Mesendoderm (in vitro differentiated cells): ENCODE results near the gene TMEM141.
"Not testable (repeated sequence)": the region's sequence is repeated elsewhere in the genome, so short reads cannot be mapped to it uniquely, and the experiment has no call there.

ENCODE experiments used
- DNase-seq: peaks from one replicate; pipeline ENCODE4 v3.0.0; 2013
- H2AK5ac ChIP-seq: 2 replicates; pipeline ENCODE4 v1.6.1; 2013; ENCODE audit warnings: low read length, inconsistent platforms
- H2BK120ac ChIP-seq: 2 replicates; pipeline ENCODE4 v1.6.1; 2013; ENCODE audit warnings: low read depth, mild to moderate bottlenecking, low read length, moderate library complexity, mixed read lengths
- H2BK15ac ChIP-seq: replicated peaks from 2 replicates; pipeline ENCODE4 v1.6.1; 2013; ENCODE audit warnings: low read depth, mild to moderate bottlenecking, moderate library complexity
- H2BK5ac ChIP-seq: 2 replicates; pipeline ENCODE4 v1.6.1; 2013; ENCODE audit warnings: low read length, inconsistent platforms
- H3K18ac ChIP-seq: 2 replicates; pipeline ENCODE4 v1.6.1; 2013; ENCODE audit warnings: mild to moderate bottlenecking, low read length, mixed read lengths
- H3K23ac ChIP-seq: one replicate; pipeline ENCODE4 v1.6.1; 2013; ENCODE audit warnings: low read length
- H3K27ac ChIP-seq: 2 replicates; pipeline ENCODE4 v1.5.1; 2013; ENCODE audit warnings: low read depth, mild to moderate bottlenecking, inconsistent platforms, low read length, moderate library complexity
- H3K27me3 ChIP-seq: 2 replicates; pipeline ENCODE4 v1.6.1; 2013; ENCODE audit warnings: low read length, control low read depth, mild to moderate bottlenecking, inconsistent platforms; ENCODE audit not compliant: insufficient read depth, poor library complexity
- H3K36me3 ChIP-seq: 2 replicates; pipeline ENCODE4 v1.6.1; 2013; ENCODE audit warnings: low read length, inconsistent platforms; ENCODE audit not compliant: control insufficient read depth, insufficient read depth
- H3K4ac ChIP-seq: one replicate; pipeline ENCODE4 v1.6.1; 2013; ENCODE audit warnings: low read depth, mild to moderate bottlenecking, low read length, moderate library complexity
- H3K4me1 ChIP-seq: 2 replicates; pipeline ENCODE4 v1.6.1; 2013; ENCODE audit warnings: low read depth, low read length, inconsistent platforms; ENCODE audit not compliant: control insufficient read depth
- H3K4me2 ChIP-seq: 2 replicates; pipeline ENCODE4 v1.6.1; 2013; ENCODE audit warnings: low read length
- H3K4me3 ChIP-seq: 2 replicates; pipeline ENCODE4 v1.5.1; 2013; ENCODE audit warnings: mild to moderate bottlenecking, low read length
- H3K56ac ChIP-seq: one replicate; pipeline ENCODE4 v1.6.1; 2013; ENCODE audit warnings: low read length
- H3K79me1 ChIP-seq: 2 replicates; pipeline ENCODE4 v1.6.1; 2013; ENCODE audit warnings: low read length, inconsistent platforms
- H3K79me2 ChIP-seq: 2 replicates; pipeline ENCODE4 v1.6.1; 2013; ENCODE audit warnings: mild to moderate bottlenecking, low read length; ENCODE audit not compliant: control insufficient read depth, insufficient read depth
- H3K9ac ChIP-seq: 2 replicates; pipeline ENCODE4 v1.6.1; 2013; ENCODE audit warnings: low read length, inconsistent platforms
- H4K5ac ChIP-seq: one replicate; pipeline ENCODE4 v1.6.1; 2013; ENCODE audit warnings: low read length
- H4K8ac ChIP-seq: one replicate; pipeline ENCODE4 v1.6.1; 2013; ENCODE audit warnings: low read depth, mild to moderate bottlenecking, control low read depth, low read length, moderate library complexity
- WGBS: extraction: QIAGEN DNeasy Blood & Tissue Kit; methylation state at CpG from one replicate; pipeline ENCODE4 v1.1.7; 2013; ENCODE audit warnings: low lambda C conversion rate, missing lambda C conversion rate; ENCODE audit not compliant: insufficient coverage; ENCODE audit errors: extremely low coverage; 5-methylcytosine and 5-hydroxymethylcytosine counted together

TMEM141 gene

DNA sequence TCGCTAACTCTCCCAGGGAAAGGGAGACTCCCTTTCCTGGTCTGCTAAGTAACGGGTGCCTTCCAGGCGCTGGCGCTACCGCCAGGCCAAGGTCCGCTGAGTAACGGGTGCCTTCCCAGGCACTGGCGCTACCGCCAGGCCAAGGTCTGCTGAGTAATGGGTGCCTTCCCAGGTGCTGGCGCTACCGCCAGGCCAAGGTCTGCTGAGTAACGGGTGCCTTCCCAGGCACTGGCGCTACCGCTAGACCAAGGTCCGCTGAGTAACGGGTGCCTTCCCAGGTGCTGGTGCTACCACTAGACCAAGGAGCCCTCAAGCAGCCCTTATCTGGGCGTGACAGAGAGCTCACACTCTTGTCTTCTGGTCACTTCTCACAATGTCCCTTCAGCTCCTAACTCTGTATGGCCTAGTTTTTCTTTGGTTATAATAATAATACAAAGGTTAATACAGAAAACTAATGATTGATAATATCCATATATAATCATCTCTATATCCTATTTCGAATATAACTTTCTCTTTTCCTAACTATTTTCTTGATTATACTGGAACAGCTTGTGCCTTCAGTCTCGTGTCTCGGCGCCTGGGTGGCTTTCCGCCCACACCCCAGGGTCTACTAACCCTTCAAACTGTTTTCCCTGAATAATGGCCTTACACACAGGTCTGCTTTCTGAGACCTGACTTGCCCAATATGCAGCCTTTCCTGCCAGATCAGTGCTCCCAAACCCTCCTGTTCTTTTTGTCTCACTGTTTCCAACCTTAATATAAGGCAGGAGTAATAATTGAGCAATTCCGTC lies 5.4 kb upstream of the TMEM141 start:
- not testable (repeated sequence) for H3K36me3 ChIP-seq, H2AK5ac ChIP-seq, H3K27ac ChIP-seq, H3K27me3 ChIP-seq, H3K18ac ChIP-seq, H3K4me1 ChIP-seq, H3K79me1 ChIP-seq, H3K9ac ChIP-seq, H3K4me3 ChIP-seq, H3K79me2 ChIP-seq, H2BK5ac ChIP-seq, H4K8ac ChIP-seq, H3K23ac ChIP-seq, H3K4ac ChIP-seq, H2BK120ac ChIP-seq, H3K4me2 ChIP-seq, DNase-seq, H2BK15ac ChIP-seq, H4K5ac ChIP-seq, H3K56ac ChIP-seq
- no CpG with 5 or more reads among the region's 23 CpGs for WGBS

DNA sequence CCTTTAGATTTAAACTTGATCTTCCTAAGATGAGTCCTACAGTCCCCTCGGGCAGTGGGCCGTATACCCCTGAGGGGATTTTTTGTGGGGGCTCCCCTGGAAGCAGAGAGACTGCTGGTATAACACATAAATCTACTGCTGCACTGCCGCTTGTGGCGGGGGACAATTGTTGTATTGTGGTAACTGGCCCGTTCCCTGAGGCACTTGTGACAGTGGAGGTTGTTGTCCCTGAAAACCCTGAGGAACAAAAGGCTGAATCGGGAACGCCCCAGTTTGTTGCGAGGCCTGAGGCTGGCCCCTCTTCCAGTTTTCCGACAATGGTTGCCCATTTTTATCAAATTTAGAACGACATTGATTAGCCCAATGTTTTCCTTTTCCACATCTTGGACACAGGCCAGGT lies 4.7 kb upstream of the TMEM141 start:
- no peak overlapping the region for H2BK5ac ChIP-seq
- no peaks in the 10 kb centered on the region for H3K27me3 ChIP-seq
- no peak overlapping the region for H2AK5ac ChIP-seq
- no peak overlapping the region for H4K8ac ChIP-seq
- no peak overlapping the region for H3K4me2 ChIP-seq
- H3K79me1 ChIP-seq: no peaks in the 10 kb centered on the region
- H3K56ac ChIP-seq: no peak overlapping the region
- H3K4me1 ChIP-seq: no peaks in the 10 kb centered on the region
- H3K27ac ChIP-seq: no peak overlapping the region
- no peak overlapping the region for H3K4me3 ChIP-seq
- H2BK120ac ChIP-seq: no peak overlapping the region
- no peak overlapping the region for H3K23ac ChIP-seq
- H4K5ac ChIP-seq: no peak overlapping the region
- H3K18ac ChIP-seq: no peak overlapping the region
- no peaks in the 10 kb centered on the region for H3K36me3 ChIP-seq
- DNase-seq: no peak
- no peaks in the 10 kb centered on the region for H3K79me2 ChIP-seq
- no peak overlapping the region for H3K4ac ChIP-seq
- H2BK15ac ChIP-seq: no peak overlapping the region
- no peak overlapping the region for H3K9ac ChIP-seq
- no CpG with 5 or more reads among the region's 10 CpGs for WGBS

DNA sequence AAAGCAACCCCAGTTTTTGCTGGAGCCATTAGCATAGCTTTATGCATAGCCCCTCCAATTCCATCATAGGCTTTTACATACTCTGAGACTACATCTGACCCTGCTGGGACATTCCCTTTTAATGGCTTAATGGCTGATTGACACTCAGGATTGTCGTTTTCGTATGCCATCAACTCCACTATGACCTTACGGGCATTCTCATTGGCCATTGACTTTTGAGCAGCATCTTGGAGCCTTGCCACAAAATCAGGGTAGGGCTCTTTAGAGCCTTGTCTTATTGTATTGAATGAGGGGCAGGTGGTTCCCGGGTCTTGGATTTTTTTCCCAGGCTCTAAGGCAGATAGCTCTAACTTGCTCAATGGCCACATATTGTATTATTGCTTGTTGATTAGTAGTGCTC lies 4.2 kb upstream of the TMEM141 start:
- not testable (repeated sequence) for H3K4me1 ChIP-seq, H3K4me3 ChIP-seq, H3K79me1 ChIP-seq, H2AK5ac ChIP-seq, H3K23ac ChIP-seq, H2BK15ac ChIP-seq, H4K8ac ChIP-seq, H3K4me2 ChIP-seq, H3K9ac ChIP-seq, H3K36me3 ChIP-seq, H3K4ac ChIP-seq, H3K27me3 ChIP-seq, H3K27ac ChIP-seq, H3K56ac ChIP-seq, H2BK120ac ChIP-seq, H3K79me2 ChIP-seq, H2BK5ac ChIP-seq, H3K18ac ChIP-seq, DNase-seq, H4K5ac ChIP-seq
- WGBS: no CpG with 5 or more reads among the region's 4 CpGs

DNA sequence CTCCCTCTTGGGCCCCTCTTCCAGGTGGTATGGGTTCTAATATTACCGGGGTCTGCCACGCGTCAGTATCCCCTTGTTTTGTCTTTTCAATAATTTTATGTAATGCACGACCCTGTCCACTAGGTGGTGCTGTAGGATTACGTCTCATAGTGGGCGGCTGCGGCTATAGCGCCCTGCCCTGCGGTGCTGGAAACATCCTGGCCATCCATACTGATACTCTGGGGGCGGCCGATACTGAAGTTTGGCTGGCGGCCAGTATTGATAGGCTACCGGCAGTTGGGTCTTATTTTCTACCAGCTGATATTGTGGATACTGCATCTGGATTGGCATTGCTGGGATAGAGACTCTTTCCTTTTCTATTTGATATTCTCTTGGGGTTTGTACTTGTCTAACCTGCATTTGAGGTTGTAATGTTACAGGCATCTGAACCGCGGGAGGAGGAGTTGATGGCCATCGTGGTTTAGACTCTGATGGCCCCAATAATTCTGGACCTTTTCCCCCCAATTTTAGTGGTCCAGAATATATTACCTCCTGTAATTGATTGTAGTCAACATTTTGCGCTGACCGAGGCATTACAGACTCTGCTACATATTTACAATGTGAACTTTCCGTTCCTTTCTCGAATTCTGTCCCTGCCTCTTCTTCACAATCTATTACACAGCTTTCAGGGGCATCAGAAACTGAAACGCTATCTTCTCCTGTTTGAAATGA lies 3.3 kb upstream of the TMEM141 start:
- no peak overlapping the region for H3K4me3 ChIP-seq

DNA sequence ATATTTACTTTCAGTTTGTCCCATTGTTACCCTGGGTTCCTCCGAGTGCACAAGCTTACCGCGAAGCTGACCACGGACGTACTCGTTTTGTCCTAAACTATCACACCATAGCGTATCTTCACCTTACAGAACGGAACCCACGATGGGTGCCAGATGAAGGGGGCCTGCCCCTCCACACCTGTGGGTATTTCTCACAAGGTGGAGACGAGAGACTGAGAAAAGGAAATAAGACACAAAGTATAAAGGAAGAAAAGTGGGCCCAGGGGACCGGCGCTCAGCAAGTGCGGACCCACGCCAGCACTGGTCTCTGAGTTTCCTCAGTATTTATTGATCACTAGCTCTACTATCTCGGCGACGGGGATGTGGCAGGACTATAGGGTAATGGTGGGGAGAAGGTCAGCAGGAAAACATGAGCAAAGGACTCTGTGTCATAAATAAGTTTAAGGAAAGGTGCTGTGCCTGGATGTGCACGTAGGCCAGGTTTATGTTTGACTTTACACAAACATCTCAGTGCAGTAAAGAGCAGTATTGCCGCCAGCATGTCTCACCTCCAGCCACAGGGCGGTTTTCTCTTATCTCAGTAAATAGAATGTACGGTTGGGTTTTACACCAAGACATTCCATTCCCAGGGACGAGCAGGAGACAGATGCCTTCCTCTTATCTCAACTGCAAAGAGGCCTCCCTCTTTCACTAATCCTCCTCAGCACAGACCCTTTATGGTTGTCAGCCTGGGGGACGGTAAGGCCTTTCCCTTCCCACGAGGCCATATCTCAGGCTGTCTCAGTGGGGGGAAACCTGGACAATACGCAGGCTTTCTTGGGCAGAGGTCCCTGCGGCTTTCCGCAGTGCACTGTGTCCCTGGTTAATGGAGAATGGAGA lies 2.3 kb upstream of the TMEM141 start:
- not testable (repeated sequence) for H2BK15ac ChIP-seq, H3K4me1 ChIP-seq, H2BK120ac ChIP-seq, H3K9ac ChIP-seq, H2AK5ac ChIP-seq, H3K36me3 ChIP-seq, H3K18ac ChIP-seq, H4K8ac ChIP-seq, H2BK5ac ChIP-seq, H3K27me3 ChIP-seq, H3K4me3 ChIP-seq, H3K4ac ChIP-seq, H4K5ac ChIP-seq, H3K4me2 ChIP-seq, H3K79me2 ChIP-seq, H3K23ac ChIP-seq, H3K79me1 ChIP-seq
- H3K27ac ChIP-seq: peak overlapping the region; percentile 82
- no CpG with 5 or more reads among the region's 27 CpGs for WGBS
- peak overlapping the region; percentile 42 for H3K56ac ChIP-seq
- peak; percentile 76 for DNase-seq

More for the DNA sequence above, 3.3 kb upstream of the TMEM141 start:
- Histone ChIP-seq H3K27ac (no peak overlapping the region), H2BK5ac (no peak overlapping the region), H3K9ac (no peak overlapping the region), H3K79me1 (peaks cover 2% of the 10 kb centered on the region), H2BK120ac (no peak overlapping the region), H3K4me2 (no peak overlapping the region), H3K18ac (no peak overlapping the region), H3K23ac (no peak overlapping the region), H3K79me2 (no peaks in the 10 kb centered on the region), H2AK5ac (no peak overlapping the region), H3K27me3 (no peaks in the 10 kb centered on the region), H3K36me3 (no peaks in the 10 kb centered on the region), H4K8ac (no peak overlapping the region), H3K4ac (no peak overlapping the region), H3K56ac (no peak overlapping the region), H4K5ac (no peak overlapping the region), H3K4me1 (no peaks in the 10 kb centered on the region), H2BK15ac (no peak overlapping the region)
- WGBS: no CpG with 5 or more reads among the region's 21 CpGs
- DNase-seq: peak; percentile 81
